Measurements from ENCODE around the gene MED9. TPM values are rescaled to one million over a fixed set of nuclear protein-coding genes. Genes with fewer than 3 reads are reported as not detected.

The MED9 gene
- polyA plus RNA-seq, 1 of the 3 experiments (the other 2 are of a cell fraction) = 10.1 TPM

DNA sequence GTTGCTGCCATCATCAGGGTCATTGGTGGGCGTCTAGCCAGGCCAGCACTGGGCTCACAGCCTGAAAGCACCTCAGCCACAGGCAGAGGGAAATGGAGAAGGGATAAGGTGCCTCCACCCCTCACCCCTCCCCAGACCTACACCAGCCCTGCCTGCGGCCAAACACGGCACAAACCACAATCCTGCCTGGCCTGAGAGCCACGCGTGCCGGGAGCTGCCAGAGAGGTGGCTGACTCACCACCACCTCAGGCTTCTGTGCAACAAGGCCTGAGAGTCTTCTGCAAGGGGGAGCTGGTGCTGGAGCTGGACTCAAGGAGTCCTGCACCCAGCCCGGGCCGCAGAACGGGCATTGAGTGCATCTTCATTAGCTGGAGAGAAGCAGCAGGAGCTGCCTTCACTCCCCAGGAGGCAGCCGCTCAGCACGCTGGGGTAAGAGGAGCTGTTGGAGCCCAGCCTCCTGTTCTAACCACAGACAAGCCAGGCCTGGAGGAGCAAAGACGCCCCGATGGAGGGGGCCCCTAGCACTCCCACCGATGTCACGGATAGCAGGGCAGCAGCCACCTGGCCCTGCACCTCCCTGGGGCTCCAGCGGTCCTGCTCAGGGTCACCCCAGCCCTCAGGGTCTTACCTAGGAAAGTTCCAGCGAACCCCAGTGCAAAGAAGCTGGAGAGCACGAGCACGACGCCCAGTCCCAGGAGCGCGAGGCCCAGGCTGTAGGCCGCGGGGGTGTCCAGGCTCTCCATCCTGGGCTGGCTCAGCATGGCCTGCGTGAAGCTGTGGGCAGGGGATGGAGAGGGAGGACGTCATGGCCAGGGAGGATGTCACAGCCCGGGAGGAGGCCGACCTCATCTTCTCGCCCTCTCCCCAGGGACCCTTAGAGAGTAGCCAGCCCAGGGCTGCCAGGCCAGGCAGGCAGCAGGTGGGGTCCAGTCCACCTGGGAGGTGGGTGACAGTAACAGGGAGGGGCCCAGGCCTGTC, 35.4 kb downstream of the MED9 start:
- H4K20me1 ChIP-seq (ENCODE audit: insufficient read depth) = peaks cover 26% of the 10 kb centered on the region; the same call in 1 of the 2 replicates
- peaks cover 6 to 37% of the 10 kb centered on the region in 2 experiments; a peak in 2 of 4 replicates for H3K4me1 ChIP-seq (ENCODE audit: control insufficient read depth in 1 of 2, insufficient read depth in 2 of 2, low read depth in 1 of 2, low read length in 1 of 2)
- no peaks in the 10 kb centered on the region for H3K9me2 ChIP-seq
- no peak overlapping the region for H3K27ac ChIP-seq (ENCODE audit: low read depth in 2 of 2, low read length in 1 of 2)
- no peaks in the 10 kb centered on the region for H3F3A ChIP-seq (replicated peaks; ENCODE audit: insufficient read depth)
- DNase-seq = no peak
- H3K9ac ChIP-seq = no peak overlapping the region
- no peaks in the 10 kb centered on the region for H3K79me2 ChIP-seq (ENCODE audit: insufficient read depth)
- no peaks in the 10 kb centered on the region for H3K36me3 ChIP-seq (replicated peaks in 1 of 2; ENCODE audit: control insufficient read depth in 1 of 2, insufficient read depth in 2 of 2, low read length in 1 of 2)
- H3K27me3 ChIP-seq (ENCODE audit: insufficient read depth) = no peaks in the 10 kb centered on the region
- no peaks in the 10 kb centered on the region for H3K9me3 ChIP-seq
- H3K4me3 ChIP-seq (ENCODE audit: low read depth in 2 of 2, low read length in 1 of 2) = no peak overlapping the region
- H2AFZ ChIP-seq (ENCODE audit: low read depth) = no peak overlapping the region
- H3K4me2 ChIP-seq = no peak overlapping the region; the same call in 1 of the 2 replicates
- 87% methylated on average over 15 of the region's 29 CpGs for WGBS (ENCODE audit: low lambda C conversion rate)
- ChIA-PET POLR2A (no interaction called here), CTCF (interaction anchor here (1.4 to 4.7 kb wide), 5 partner anchors 11 to 129 kb away, joined by 3 to 31 read pairs (median 3); partner anchors contain the start of gene RASD1)
- peak; percentile 43; the same call in 1 of the 2 replicates for TF ChIP-seq SIN3A (IDR thresholded peaks at IDR 0.05; ENCODE audit: borderline replicate concordance, low read depth, low read length)
- no peak for TF ChIP-seq GABPA (IDR thresholded peaks at IDR 0.05; ENCODE audit: low read depth)
- TF ChIP-seq MEF2A (IDR thresholded peaks at IDR 0.05; ENCODE audit: borderline replicate concordance, low read depth) = no peak
- TF ChIP-seq TCF12 (IDR thresholded peaks at IDR 0.05) = peak; percentile 54; the same call in 1 of the 2 replicates
- TF ChIP-seq GATA2 (CRISPR knock-in tag; IDR thresholded peaks at IDR 0.05) = no peak
- TF ChIP-seq POLR2AphosphoS5 (IDR thresholded peaks at IDR 0.05; ENCODE audit: low read depth, low read length) = no peak
- TF ChIP-seq RFX5 (IDR thresholded peaks at IDR 0.05; ENCODE audit: low read length) = no peak
- no peak for TF ChIP-seq FOXM1 (IDR thresholded peaks at IDR 0.05; ENCODE audit: low read depth)
- no peak; the same call in 1 of the 2 replicates for TF ChIP-seq PBX3 (IDR thresholded peaks at IDR 0.05)
- TF ChIP-seq EP300 (IDR thresholded peaks at IDR 0.05; ENCODE audit: borderline replicate concordance in 1 of 2, low read depth in 1 of 2, low read length in 1 of 2) = no peak
- TF ChIP-seq, protein P1, sequence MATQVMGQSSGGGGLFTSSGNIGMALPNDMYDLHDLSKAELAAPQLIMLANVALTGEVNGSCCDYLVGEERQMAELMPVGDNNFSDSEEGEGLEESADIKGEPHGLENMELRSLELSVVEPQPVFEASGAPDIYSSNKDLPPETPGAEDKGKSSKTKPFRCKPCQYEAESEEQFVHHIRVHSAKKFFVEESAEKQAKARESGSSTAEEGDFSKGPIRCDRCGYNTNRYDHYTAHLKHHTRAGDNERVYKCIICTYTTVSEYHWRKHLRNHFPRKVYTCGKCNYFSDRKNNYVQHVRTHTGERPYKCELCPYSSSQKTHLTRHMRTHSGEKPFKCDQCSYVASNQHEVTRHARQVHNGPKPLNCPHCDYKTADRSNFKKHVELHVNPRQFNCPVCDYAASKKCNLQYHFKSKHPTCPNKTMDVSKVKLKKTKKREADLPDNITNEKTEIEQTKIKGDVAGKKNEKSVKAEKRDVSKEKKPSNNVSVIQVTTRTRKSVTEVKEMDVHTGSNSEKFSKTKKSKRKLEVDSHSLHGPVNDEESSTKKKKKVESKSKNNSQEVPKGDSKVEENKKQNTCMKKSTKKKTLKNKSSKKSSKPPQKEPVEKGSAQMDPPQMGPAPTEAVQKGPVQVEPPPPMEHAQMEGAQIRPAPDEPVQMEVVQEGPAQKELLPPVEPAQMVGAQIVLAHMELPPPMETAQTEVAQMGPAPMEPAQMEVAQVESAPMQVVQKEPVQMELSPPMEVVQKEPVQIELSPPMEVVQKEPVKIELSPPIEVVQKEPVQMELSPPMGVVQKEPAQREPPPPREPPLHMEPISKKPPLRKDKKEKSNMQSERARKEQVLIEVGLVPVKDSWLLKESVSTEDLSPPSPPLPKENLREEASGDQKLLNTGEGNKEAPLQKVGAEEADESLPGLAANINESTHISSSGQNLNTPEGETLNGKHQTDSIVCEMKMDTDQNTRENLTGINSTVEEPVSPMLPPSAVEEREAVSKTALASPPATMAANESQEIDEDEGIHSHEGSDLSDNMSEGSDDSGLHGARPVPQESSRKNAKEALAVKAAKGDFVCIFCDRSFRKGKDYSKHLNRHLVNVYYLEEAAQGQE (IDR thresholded peaks at IDR 0.05; ENCODE audit: low read depth, low read length) = no peak
- no peak for TF ChIP-seq NRF1 (IDR thresholded peaks at IDR 0.05; ENCODE audit: low read depth, low read length)
- no peak for TF ChIP-seq MXI1 (IDR thresholded peaks at IDR 0.05; ENCODE audit: low read depth, low read length)
- TF ChIP-seq TEAD4 (IDR thresholded peaks at IDR 0.05; ENCODE audit: borderline replicate concordance, insufficient read depth) = no peak
- no peak for TF ChIP-seq FOXJ3 (CRISPR knock-in tag; IDR thresholded peaks at IDR 0.05)
- TF ChIP-seq, protein P2, sequence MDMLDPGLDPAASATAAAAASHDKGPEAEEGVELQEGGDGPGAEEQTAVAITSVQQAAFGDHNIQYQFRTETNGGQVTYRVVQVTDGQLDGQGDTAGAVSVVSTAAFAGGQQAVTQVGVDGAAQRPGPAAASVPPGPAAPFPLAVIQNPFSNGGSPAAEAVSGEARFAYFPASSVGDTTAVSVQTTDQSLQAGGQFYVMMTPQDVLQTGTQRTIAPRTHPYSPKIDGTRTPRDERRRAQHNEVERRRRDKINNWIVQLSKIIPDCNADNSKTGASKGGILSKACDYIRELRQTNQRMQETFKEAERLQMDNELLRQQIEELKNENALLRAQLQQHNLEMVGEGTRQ (IDR thresholded peaks at IDR 0.05; ENCODE audit: borderline replicate concordance, low read depth, low read length) = no peak
- no peak for TF ChIP-seq YY1 (IDR thresholded peaks at IDR 0.05; ENCODE audit: low read depth)
- no peak for TF ChIP-seq SMC3 (IDR thresholded peaks at IDR 0.05; ENCODE audit: low read depth, low read length)
- TF ChIP-seq IRF3 (IDR thresholded peaks at IDR 0.05; ENCODE audit: low read depth, low read length) = no peak
- TF ChIP-seq JUND (IDR thresholded peaks at IDR 0.05) = peak; percentile 42; the same call in 1 of the 2 replicates
- no peak for TF ChIP-seq ELF1 (IDR thresholded peaks at IDR 0.05)
- peak; percentile 29; the same call in 1 of the 2 replicates for TF ChIP-seq NFIC (IDR thresholded peaks at IDR 0.05; ENCODE audit: borderline replicate concordance)
- no peak for TF ChIP-seq TAF1 (IDR thresholded peaks at IDR 0.05; ENCODE audit: borderline replicate concordance, low read depth, low read length)
- TF ChIP-seq CHD2 (IDR thresholded peaks at IDR 0.05; ENCODE audit: low read length, partially characterized antibody) = no peak
- TF ChIP-seq, protein P3, sequence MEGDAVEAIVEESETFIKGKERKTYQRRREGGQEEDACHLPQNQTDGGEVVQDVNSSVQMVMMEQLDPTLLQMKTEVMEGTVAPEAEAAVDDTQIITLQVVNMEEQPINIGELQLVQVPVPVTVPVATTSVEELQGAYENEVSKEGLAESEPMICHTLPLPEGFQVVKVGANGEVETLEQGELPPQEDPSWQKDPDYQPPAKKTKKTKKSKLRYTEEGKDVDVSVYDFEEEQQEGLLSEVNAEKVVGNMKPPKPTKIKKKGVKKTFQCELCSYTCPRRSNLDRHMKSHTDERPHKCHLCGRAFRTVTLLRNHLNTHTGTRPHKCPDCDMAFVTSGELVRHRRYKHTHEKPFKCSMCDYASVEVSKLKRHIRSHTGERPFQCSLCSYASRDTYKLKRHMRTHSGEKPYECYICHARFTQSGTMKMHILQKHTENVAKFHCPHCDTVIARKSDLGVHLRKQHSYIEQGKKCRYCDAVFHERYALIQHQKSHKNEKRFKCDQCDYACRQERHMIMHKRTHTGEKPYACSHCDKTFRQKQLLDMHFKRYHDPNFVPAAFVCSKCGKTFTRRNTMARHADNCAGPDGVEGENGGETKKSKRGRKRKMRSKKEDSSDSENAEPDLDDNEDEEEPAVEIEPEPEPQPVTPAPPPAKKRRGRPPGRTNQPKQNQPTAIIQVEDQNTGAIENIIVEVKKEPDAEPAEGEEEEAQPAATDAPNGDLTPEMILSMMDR (IDR thresholded peaks at IDR 0.05) = no peak
